OCI-LY7 (cell line): ENCODE measurements around the gene ZNF3. TPM values are rescaled to one million over a fixed set of nuclear protein-coding genes. Genes with fewer than 3 reads are reported as not detected.

ENCODE experiments used
- BruUV-seq: library from RNA; stranded (reverse); fragments of 400-500 nt; replicated peaks from 2 replicates; lab custom pipeline; 2021; lab: Mats Ljungman, UMichigan
- CTCF ChIA-PET: fragments of 300-600 bp; sonication (Branson Sonifier 250); formaldehyde crosslinking; loops from one replicate; lab custom pipeline; 2022; ENCODE audit warnings: antibody characterized with exemption; ENCODE audit not compliant: unreplicated experiment; lab: Charles Lee
- POLR2A ChIA-PET: fragments of 300-600 bp; sonication (Branson Sonifier 250); formaldehyde crosslinking; loops from one replicate; lab custom pipeline; 2022; ENCODE audit warnings: antibody characterized with exemption; lab: Charles Lee
- DNase-seq: peaks from one replicate; pipeline ENCODE4 v3.0.0-alpha.2; 2015; ENCODE audit warnings: low spot score
- H2AFZ ChIP-seq: fragments of 200-600 bp; sonication (generic), shearing (Covaris generic); 2 replicates; pipeline ENCODE4 v1.6.1; 2014; ENCODE audit warnings: mild to moderate bottlenecking, antibody characterized with exemption, low read length, moderate library complexity
- H3K27ac ChIP-seq: fragments of 200-600 bp; sonication (generic); 2 replicates; pipeline ENCODE4 v1.5.1; 2014; ENCODE audit warnings: mixed run types, low read depth, mild to moderate bottlenecking, moderate library complexity, low read length, inconsistent platforms; ENCODE audit not compliant: poor library complexity, severe bottlenecking
- H3K36me3 ChIP-seq: fragments of 200-600 bp; sonication (generic); 2 replicates; pipeline ENCODE4 v1.6.1; 2014; ENCODE audit warnings: mild to moderate bottlenecking, antibody characterized with exemption, low read length, moderate library complexity, mixed read lengths; ENCODE audit not compliant: insufficient read depth
- H3K4me1 ChIP-seq: fragments of 200-600 bp; sonication (generic); 2 replicates; pipeline ENCODE4 v1.5.1; 2014; ENCODE audit warnings: mild to moderate bottlenecking, low read length; ENCODE audit not compliant: insufficient read depth, poor library complexity, severe bottlenecking
- H3K4me2 ChIP-seq: fragments of 200-600 bp; sonication (generic); 2 replicates; pipeline ENCODE4 v1.6.1; 2014; ENCODE audit warnings: mild to moderate bottlenecking, low read length
- H3K4me3 ChIP-seq: fragments of 200-600 bp; sonication (generic); 2 replicates; pipeline ENCODE4 v1.5.1; 2014; ENCODE audit warnings: mild to moderate bottlenecking, low read depth, low read length; ENCODE audit not compliant: poor library complexity, severe bottlenecking
- H3K79me2 ChIP-seq: fragments of 200-600 bp; sonication (generic); 2 replicates; pipeline ENCODE4 v1.6.1; 2016; ENCODE audit warnings: low read depth, mild to moderate bottlenecking, low read length, moderate library complexity, mixed read lengths; ENCODE audit not compliant: insufficient read depth
- H3K9me2 ChIP-seq: fragments of 200-600 bp; sonication (generic); 2 replicates; pipeline ENCODE4 v1.6.1; 2016; ENCODE audit warnings: mild to moderate bottlenecking, low read length, mixed read lengths; ENCODE audit not compliant: insufficient read depth
- H3K9me3 ChIP-seq: fragments of 200-600 bp; sonication (generic); 2 replicates; pipeline ENCODE4 v1.6.1; 2014; ENCODE audit warnings: mild to moderate bottlenecking, mixed run types, low read length, mixed read lengths
- H4K20me1 ChIP-seq: fragments of 200-600 bp; sonication (generic); 2 replicates; pipeline ENCODE4 v1.6.1; 2014; ENCODE audit warnings: mild to moderate bottlenecking, antibody characterized with exemption, low read length, moderate library complexity, mixed read lengths; ENCODE audit not compliant: insufficient read depth
- EZH2phosphoT487 ChIP-seq: fragments of 200-600 bp; sonication (generic); IDR thresholded peaks from 2 replicates; pipeline ENCODE4 v1.6.1; 2018; ENCODE audit warnings: low read depth, borderline replicate concordance, mild to moderate bottlenecking, mixed run types, antibody characterized with exemption, low read length, moderate library complexity, mixed read lengths
- intact Hi-C: fragments of 100-400 bp; cut with micrococcal nuclease; formaldehyde crosslinking; loops from one replicate; pipeline ENCODE4 v1.10.0; 2022; ENCODE audit not compliant: unreplicated experiment
- total RNA-seq, 2 experiments: library from RNA; depleted of rRNA in 1 of 2; stranded (reverse); fragments of >200 nt in 1 of 2; shearing (Covaris generic) in 1 of 2; gene quantifications; 2 replicates each; pipeline ENCODE4 v1.2.3, GENCODE V29; 2014 to 2022
- TF ChIP-seq, protein P1 (sequence below): fragments of 200-600 bp; sonication (generic); conservative IDR thresholded peaks from 2 replicates; pipeline ENCODE4 v1.5.1; 2014; ENCODE audit warnings: mild to moderate bottlenecking, antibody characterized with exemption, low read length, moderate library complexity, mixed read lengths

ZNF3 gene
- total RNA-seq, 2 experiments from 2014 or later, result 19.8 to 23.7 TPM

- no peak overlapping the region for H2AFZ ChIP-seq
- H3K4me3 ChIP-seq, result no peak overlapping the region
- DNase-seq, result no peak
- H3K27ac ChIP-seq, result no peak overlapping the region
- H3K9me2 ChIP-seq, result no peaks in the 10 kb centered on the region
- H3K36me3 ChIP-seq, result peaks cover 81% of the 10 kb centered on the region
- ChIA-PET CTCF (no interaction called here), POLR2A (no interaction called here)
- no peaks in the 10 kb centered on the region for H3K79me2 ChIP-seq
- no peaks in the 10 kb centered on the region for H4K20me1 ChIP-seq
- no peak for TF ChIP-seq EZH2phosphoT487
- TF ChIP-seq, protein P1, sequence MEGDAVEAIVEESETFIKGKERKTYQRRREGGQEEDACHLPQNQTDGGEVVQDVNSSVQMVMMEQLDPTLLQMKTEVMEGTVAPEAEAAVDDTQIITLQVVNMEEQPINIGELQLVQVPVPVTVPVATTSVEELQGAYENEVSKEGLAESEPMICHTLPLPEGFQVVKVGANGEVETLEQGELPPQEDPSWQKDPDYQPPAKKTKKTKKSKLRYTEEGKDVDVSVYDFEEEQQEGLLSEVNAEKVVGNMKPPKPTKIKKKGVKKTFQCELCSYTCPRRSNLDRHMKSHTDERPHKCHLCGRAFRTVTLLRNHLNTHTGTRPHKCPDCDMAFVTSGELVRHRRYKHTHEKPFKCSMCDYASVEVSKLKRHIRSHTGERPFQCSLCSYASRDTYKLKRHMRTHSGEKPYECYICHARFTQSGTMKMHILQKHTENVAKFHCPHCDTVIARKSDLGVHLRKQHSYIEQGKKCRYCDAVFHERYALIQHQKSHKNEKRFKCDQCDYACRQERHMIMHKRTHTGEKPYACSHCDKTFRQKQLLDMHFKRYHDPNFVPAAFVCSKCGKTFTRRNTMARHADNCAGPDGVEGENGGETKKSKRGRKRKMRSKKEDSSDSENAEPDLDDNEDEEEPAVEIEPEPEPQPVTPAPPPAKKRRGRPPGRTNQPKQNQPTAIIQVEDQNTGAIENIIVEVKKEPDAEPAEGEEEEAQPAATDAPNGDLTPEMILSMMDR, result 0 out of 2 replicates have a peak, but pooled peaks have one; percentile 22
- no peaks in the 10 kb centered on the region for H3K4me1 ChIP-seq
- intact Hi-C loops, result no loop called here
- BruUV-seq, result no TSS peak
- no peak overlapping the region for H3K4me2 ChIP-seq
- H3K9me3 ChIP-seq, result no peaks in the 10 kb centered on the region
Measured at GRCh38 chr7:100109521-100110163, 28.1 kb upstream of the ZNF3 start.

DNA sequence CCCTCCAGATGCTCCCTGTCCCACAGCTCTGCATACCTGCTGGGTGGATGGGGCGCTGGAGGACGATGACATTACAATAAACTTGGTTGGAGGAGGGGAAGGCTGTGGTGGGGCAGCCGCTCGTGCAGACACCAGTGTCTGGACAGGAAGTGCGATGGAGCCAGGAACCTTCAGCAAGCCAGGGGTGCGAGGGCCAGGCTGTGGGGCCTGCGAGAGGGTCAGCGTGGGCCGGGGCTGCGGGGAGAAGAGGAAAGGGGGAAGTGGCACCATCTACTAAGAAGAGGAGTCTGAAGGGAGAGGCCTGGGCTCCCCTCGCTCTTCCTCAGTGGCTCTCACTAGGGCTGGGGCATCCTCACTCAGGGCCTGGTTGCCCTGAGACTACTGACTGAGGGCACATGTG lies 26.4 kb upstream of the ZNF3 start:
- ChIA-PET POLR2A (no interaction called here), CTCF (no interaction called here)
- no peak for DNase-seq
- no peak overlapping the region for H3K4me3 ChIP-seq
- H3K79me2 ChIP-seq, result peaks cover 3% of the 10 kb centered on the region; the same call in 1 of the 2 replicates
- H3K27ac ChIP-seq, result no peak overlapping the region
- peaks cover 68% of the 10 kb centered on the region for H3K36me3 ChIP-seq
- H3K4me2 ChIP-seq, result no peak overlapping the region
- no peaks in the 10 kb centered on the region for H3K9me2 ChIP-seq
- no peak overlapping the region for H2AFZ ChIP-seq
- intact Hi-C loops, result no loop called here
- no peaks in the 10 kb centered on the region for H3K9me3 ChIP-seq
- no TSS peak for BruUV-seq
- no peaks in the 10 kb centered on the region for H4K20me1 ChIP-seq
- no peak for TF ChIP-seq EZH2phosphoT487
- TF ChIP-seq, protein P1, result no peak
- H3K4me1 ChIP-seq, result peaks cover 4% of the 10 kb centered on the region

GRCh38 chr7:100107125-100107737 lies 25.7 kb upstream of the ZNF3 start:
- no peak overlapping the region for H2AFZ ChIP-seq
- no peak overlapping the region for H3K4me3 ChIP-seq
- H3K79me2 ChIP-seq, result peaks cover 9% of the 10 kb centered on the region; the same call in 1 of the 2 replicates
- H3K27ac ChIP-seq, result no peak overlapping the region
- peaks cover 11% of the 10 kb centered on the region for H3K4me1 ChIP-seq
- H3K4me2 ChIP-seq, result no peak overlapping the region
- no peak for DNase-seq
- no peaks in the 10 kb centered on the region for H3K9me2 ChIP-seq
- ChIA-PET POLR2A (no interaction called here), CTCF (no interaction called here)
- no peaks in the 10 kb centered on the region for H4K20me1 ChIP-seq
- intact Hi-C loops, result no loop called here
- TF ChIP-seq, protein P1, result no peak
- no peak for TF ChIP-seq EZH2phosphoT487
- BruUV-seq, result TSS peak; percentile 96
- peaks cover 63% of the 10 kb centered on the region for H3K36me3 ChIP-seq
- no peaks in the 10 kb centered on the region for H3K9me3 ChIP-seq
